ENCODE data around the gene PTGER1. TPM values are rescaled to one million over a fixed set of nuclear protein-coding genes. Genes with fewer than 3 reads are reported as not detected.

Gene PTGER1
- total and polyA plus RNA-seq, 2 of the 8 experiments (the other 6 are each of a cell fraction or from before 2014, with no cell fraction given) = 0.20 to 0.41 TPM

DNA sequence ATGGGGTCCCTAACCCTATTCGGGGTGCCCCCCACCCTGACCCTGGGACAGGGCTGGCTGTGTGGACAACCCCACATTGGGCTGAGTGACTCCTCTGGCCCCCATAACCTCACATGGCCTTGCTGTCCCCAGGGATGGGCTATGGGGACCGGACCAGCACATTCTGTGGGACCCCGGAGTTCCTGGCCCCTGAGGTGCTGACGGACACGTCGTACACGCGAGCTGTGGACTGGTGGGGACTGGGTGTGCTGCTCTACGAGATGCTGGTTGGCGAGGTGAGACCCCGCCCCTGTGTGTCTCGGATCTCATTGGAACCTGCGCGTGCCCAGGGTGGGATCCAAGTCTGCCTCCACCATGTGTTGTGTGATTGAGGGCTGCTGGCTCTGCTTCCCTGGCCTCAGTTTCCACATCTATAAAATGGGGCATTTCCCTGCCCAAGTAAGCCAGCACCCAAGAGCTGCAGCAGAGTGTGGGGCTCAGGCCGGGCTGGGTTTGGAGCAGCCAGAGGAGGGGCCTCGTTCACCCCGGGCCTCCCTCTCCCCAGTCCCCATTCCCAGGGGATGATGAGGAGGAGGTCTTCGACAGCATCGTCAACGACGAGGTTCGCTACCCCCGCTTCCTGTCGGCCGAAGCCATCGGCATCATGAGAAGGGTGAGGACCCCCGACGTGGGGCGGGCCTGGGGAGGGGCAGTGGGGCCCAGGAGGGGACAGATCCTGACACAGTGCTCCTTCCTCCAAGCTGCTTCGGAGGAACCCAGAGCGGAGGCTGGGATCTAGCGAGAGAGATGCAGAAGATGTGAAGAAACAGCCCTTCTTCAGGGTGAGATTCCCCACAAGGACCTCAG lies 4.9 kb downstream of the PTGER1 start (continued):
- no peak for TF ChIP-seq EGR1 (IDR thresholded peaks at IDR 0.05; ENCODE audit: borderline replicate concordance, low read depth, low read length)
- TF ChIP-seq, protein P1, sequence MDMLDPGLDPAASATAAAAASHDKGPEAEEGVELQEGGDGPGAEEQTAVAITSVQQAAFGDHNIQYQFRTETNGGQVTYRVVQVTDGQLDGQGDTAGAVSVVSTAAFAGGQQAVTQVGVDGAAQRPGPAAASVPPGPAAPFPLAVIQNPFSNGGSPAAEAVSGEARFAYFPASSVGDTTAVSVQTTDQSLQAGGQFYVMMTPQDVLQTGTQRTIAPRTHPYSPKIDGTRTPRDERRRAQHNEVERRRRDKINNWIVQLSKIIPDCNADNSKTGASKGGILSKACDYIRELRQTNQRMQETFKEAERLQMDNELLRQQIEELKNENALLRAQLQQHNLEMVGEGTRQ (IDR thresholded peaks at IDR 0.05; ENCODE audit: low read length) = no peak
- no peak for TF ChIP-seq SIN3A (conservative IDR thresholded peaks at IDR 0.05 in 1 of 2, IDR thresholded peaks at IDR 0.05 in 1 of 2; ENCODE audit: low read depth in 1 of 2, low read length in 2 of 2)
- TF ChIP-seq, protein P2, sequence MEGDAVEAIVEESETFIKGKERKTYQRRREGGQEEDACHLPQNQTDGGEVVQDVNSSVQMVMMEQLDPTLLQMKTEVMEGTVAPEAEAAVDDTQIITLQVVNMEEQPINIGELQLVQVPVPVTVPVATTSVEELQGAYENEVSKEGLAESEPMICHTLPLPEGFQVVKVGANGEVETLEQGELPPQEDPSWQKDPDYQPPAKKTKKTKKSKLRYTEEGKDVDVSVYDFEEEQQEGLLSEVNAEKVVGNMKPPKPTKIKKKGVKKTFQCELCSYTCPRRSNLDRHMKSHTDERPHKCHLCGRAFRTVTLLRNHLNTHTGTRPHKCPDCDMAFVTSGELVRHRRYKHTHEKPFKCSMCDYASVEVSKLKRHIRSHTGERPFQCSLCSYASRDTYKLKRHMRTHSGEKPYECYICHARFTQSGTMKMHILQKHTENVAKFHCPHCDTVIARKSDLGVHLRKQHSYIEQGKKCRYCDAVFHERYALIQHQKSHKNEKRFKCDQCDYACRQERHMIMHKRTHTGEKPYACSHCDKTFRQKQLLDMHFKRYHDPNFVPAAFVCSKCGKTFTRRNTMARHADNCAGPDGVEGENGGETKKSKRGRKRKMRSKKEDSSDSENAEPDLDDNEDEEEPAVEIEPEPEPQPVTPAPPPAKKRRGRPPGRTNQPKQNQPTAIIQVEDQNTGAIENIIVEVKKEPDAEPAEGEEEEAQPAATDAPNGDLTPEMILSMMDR (IDR thresholded peaks at IDR 0.05; ENCODE audit: control extremely low read depth in 1 of 3, insufficient read depth in 1 of 3, low read depth in 1 of 3, low read length in 3 of 3) = no peak
